ENCODE results near the gene SUCO.

DNA sequence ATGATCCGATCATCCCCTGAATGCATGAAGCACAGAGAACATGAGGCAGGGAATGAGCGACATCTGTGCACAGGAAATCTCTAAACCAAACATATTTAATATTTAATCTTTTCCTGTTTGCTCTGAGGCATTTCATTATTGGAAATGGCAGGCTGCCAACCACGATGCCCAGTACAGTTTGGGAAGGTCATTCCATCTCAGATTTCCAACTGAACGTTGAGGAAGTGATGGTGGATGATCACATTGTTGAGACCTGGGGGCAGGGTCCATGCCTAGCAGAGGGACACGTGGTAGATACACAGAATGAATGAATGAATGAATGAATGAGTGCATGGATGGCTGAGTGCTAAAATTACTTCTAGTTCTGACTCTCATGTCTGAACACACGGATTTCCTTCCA is 110.0 kb downstream of the SUCO start:
- TF ChIP-seq EZH2 (IDR thresholded peaks at IDR 0.05; ENCODE audit: insufficient read depth, poor library complexity, severe bottlenecking) (no peak), EZH2phosphoT487 (IDR thresholded peaks at IDR 0.05; ENCODE audit: insufficient read depth, low read depth) (no peak)
